GM18907 (cell line): Measurements from ENCODE around the gene NETO2.
"Not testable (repeated sequence)": the region's sequence is repeated elsewhere in the genome, so short reads cannot be mapped to it uniquely, and the experiment has no call there.

ENCODE experiments used
- ATAC-seq: cut with Tn5 transposase; IDR thresholded peaks from one replicate; pipeline ENCODE4 v1.9.1; 2021; ENCODE audit warnings: mild to moderate bottlenecking, moderate library complexity; ENCODE audit not compliant: unreplicated experiment

NETO2 gene

DNA sequence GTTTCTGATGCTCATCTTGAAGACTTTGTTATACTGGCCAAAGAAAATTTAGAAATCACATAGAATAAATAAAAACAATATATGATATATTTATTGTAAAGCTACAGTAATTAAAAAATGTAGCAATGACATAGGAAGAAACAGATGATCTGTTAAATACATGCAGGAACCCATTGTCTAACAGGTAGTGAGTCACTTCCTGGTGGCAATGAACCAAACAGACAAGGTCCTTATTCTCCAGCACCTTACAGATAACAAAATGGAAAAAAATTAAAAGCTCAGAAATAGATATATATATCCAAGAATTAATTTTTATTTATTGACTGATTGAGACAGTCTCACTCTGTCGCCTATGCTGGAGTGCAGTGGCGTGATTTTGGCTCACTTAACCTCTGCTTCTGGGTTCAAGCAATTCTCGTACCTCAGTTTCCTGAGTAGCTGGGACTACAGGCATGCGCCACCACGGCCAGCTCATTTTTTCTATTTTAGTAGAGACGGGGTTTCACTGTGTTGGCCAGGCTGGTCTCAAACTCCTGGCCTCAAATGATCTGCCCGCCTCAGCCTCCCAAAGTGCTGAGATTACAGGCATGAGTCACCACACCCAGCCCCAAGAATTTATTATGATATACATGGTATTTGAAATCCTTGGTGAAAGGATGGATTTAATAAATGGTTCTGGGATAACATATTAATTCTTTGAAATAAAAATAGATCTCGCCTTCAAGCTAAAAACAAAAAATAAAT lies 7.5 kb downstream of the NETO2 start:
- no peak for ATAC-seq

DNA sequence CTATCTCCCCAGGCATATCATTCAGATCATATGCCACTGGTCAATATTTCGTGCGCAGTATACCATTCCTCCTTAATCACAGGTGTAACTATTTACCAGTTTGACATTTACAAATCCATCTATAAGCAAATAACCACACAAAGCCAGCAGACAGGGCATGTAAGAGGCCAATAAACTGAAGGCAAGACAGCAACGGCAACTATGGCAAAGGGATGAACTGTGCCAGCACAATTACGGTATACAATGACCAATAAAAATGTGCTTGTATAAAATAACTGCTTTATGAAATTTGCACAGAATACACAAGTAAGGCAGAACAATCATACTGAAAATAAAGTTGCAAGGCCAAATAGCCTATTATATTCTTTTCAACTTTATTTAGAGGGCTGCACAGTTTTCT lies 9.2 kb downstream of the NETO2 start:
- no peak for ATAC-seq

DNA sequence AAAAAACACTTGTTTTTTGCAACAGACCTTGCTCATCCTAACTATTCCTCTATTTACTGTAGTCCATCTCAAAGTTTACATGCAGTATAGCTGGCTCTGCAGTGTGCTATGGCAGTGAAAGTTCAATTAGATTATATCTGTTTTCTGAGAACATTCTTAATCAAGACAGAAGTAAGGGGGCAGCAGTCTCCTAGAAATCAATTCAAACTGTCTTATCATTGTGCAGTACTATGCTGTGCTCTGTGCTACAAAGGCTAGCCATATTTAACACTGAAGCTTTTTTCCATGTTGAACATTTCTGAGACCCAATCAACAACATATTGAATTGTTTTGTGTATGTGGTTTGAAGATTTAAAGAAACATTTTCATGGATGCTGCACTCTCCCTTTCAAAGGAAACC lies 11.4 kb downstream of the NETO2 start:
- no peak for ATAC-seq

DNA sequence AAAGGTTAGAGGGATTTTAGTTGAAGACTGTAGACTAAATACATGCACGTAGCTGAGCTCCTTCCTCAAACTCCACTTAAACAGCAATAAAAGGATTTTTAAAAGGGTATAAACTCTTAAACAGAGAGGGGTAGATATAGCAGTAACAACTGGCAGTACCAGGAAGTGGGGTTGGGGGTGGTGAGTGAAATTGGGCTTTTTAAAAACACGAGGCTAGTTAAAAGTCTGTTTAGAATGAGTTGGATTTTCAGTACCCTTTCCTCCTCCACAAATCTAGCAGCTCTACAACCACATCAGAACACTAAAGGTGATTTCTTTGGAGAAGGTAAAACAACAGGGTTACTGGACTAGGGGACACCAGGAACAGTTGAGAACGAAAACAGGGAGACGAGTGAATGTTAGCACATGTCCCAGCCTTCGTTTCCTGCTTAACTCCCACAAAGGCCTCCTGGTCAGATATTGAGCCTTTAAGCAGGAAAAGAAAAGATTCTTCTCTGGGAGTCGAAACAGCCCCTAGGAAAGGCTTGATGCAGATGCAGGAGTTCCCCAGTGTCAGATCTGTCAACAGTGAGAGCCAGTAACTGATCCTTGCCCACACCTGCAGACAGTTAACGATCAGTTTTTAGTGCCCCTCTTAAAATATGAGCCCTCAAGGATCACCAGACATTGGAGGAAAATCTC lies 13.8 kb downstream of the NETO2 start:
- ATAC-seq = no peak

DNA sequence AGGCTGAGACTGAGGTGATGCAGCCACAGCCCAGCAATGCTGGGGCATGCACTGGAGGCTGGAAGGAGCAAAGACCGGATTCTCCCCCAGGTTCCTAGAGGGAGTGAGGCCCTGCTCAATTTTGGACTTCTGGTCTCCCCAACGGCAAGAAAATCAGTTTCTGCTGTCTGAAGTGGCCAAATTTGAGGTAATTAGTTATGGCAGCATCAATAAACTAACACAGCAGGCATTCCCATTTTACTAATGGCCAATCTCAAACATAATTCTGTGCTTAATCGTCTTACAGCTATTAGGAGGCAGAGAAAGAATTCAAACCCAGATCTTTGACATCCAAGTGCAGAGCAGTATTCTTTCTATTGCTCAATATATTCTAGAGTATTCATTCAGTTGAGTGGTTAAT lies 16.2 kb downstream of the NETO2 start:
- no peak for ATAC-seq

DNA sequence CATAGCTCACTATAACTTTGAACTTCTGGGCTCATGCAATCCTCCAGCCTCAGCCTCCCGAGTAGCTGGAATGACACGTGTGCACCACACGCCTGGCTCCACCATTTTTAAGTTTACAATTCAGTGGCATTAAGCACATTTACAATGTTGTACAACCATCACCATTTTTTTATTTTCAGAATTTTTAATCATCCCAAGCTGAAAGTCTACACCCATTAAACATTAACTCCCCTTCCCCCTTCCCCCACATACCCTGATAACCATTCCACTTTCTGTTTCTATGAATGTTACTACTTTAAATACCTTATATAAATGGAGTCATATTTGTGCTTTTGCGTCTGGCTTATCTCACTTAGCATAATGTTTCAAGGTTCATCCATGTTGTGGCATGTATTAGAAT lies 18.0 kb downstream of the NETO2 start:
- ATAC-seq = no peak

DNA sequence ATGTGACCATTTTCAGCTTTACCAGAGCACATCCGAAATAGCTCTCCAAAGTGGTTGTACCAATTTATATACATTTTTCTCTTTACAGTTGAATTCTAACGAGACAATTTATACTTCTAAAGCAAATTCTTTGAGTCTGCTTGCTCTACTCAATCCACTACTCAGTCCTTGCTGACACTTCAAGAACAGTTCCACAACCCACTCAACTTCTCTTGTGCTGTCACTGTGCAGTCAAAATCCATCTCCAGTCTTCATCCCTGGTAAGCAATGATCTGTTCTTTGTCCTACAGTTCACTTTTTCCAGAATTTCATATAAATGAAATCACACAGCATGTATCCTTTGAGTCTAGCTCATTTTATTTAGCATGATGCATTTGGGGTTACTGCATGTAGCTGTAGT lies 30.6 kb downstream of the NETO2 start:
- no peak for ATAC-seq

DNA sequence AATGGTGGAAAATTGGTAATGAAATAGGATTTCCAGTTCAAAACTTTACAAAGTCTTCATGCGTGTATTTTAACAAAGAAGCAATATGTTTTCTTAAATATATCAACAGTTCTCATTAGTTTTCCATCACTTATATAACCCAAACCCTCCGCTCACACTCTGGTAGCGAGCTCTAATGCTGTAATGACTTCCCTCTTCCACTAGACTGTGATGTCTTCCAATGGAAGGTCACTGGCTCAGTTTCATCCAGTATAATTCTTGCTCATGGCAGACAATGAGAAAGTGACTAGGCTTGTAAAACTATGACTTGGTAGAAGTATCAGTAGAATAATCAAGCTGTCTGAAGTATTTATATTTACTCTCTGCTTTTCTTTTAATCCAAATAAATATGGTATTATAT lies 32.8 kb downstream of the NETO2 start:
- ATAC-seq = no peak

DNA sequence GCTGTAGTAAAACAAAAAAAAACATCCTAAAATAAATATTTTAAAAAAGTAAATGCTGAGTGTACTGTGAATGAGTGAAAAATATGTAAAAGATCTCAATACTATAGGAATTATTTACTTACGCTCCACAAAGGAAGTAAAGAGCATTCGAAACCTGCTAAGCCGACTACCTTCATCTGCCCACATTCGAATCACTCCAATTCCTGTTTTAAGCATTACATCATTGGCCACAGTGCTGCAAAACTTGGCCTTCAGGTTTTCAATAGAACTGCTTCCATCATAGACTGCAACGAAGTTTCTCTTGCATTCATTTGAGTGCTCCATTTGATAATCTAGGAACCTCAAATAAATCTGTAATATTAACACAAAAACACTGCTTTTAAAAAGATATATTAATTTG lies 34.4 kb downstream of the NETO2 start:
- ATAC-seq = no peak

DNA sequence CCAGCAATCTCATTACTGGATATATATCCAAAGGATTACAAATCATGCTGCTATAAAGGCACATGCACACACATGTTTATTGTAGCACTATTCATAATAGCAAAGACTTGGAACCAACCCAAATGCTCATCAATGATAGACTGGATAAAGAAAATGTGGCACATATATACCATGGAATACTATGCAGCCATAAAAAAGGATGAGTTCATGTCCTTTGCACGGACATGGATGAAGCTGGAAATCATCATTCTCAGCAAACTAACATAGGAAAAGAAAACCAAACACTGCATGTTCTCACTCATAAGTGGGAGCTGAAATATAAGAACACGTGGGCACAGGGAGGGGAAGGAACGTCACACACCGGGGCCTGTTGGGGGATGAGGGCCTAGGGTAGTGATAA lies 40.8 kb downstream of the NETO2 start:
- not testable (repeated sequence) for ATAC-seq

DNA sequence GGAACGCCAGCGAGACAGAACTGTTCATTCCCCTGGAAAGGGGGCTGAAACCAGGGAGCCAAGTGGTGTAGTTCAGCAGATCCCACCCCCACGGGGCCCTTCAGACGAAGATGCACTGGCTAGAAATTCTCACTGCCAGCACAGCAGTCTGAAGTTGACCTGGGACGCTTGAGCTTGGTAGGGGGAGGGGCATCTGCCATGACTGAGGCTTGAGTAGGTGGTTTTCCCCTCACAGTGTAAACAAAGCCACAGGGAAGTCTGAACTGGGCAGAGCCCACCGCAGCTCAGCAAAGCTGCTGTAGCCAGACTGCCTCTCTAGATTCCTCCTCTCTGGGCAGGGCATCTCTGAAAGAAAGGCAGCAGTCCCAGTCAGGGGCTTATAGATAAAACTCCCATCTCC lies 46.6 kb downstream of the NETO2 start:
- not testable (repeated sequence) for ATAC-seq

DNA sequence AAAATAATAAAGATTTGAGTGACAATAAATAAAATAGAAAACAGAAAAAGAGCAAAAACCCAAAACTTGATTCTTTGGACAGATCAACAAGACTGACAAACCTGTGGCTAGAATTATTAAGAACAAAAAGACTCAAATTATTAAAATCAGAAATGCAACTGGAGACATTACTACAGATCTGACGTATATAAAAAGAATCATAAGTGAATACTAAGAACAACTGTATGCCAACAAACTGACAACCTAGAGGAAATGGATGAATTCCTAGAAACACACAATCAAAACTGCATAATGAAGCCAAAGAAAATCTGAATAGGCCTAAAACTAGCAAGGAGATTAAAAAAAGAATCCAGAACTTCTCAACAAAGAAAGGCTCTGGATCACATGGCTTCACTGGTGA lies 47.4 kb downstream of the NETO2 start:
- ATAC-seq = no peak

DNA sequence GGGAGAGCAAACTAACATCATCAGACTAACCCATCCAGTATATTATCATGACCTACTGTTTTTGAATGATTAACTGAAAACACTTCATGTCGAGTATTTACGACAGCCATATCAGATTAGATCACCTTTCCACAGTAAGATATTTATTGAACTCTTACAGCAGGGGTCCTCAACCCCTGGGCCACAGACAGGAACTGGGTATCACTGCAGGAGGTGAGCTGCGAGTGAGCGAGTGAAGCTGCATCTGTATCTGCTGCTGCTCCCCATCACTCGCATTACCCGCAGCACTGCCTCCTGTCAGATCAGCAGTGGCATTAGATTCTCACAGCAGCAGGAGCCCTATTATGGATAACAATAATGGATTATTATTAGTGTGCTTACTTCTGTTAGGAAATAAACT lies 59.5 kb downstream of the NETO2 start:
- no peak for ATAC-seq

DNA sequence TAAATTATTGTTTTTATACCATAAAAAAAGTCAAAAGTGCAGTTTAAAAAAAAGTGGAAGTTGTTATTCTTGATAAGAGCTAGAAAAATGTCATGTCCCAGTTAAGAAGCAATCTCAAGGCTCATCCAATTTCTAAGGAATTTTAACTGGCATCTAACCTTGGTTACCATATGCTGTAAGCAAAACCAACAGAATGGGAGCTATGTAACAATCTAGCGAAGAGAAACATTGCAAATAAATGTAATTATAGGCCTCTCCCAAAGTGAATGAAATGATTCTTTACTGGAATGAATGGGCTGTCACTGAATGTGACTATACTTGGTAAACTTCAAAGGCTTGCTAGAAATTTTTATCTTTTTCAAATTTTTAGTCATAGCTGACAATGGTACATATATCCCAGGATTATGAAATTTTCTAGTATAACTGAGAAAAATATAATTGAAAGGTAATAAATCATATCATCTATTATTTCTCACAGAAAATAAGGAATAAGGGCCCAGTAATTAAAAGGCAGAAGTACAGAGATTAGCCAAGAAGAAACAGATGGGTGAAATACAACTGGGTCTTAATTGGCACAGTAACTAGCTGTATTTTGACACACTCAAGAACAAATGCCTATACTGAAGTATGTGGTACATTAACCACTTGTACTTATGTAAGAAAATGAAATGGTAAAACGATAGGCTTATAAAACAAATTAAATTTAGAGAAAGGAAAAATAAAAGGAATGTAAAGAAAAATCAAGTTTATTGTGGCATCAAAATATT lies 61.5 kb downstream of the NETO2 start:
- ATAC-seq = no peak

DNA sequence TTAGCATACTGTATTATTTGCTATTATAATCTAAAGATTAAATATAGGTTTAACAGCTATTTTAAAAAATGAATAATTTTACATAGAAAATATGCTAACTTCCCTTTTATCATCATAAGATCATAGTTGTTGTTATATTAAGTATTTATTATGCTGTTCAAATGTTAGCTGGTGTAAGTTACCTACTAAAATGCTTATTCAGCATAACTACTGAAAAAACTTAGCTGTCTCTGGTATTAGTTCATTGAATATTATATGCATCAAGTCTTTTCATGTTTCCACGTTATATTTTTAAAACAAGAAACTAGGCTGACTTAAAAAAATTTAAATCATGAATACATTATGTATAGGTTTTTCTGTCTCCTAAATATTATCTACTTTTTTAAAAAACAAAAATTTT lies 62.6 kb downstream of the NETO2 start:
- ATAC-seq = no peak

DNA sequence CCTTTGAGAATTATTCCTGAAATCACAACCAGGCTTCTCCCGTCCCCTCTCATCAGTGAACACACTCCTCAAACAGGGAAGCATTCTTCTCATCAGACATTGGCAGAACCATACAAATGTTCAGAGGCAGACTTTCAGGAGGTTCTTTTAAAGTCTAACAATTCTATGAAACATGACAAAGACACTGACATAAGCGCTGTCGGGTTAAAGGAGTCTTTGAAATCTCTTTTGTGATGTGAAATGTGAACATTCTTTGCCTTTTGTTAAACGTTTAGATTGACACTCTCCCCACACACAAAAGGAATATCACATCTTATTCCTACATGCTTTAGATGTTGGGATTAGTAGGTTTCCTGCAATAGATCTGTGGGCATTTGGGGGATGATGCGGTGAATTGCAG lies 63.9 kb downstream of the NETO2 start:
- no peak for ATAC-seq

DNA sequence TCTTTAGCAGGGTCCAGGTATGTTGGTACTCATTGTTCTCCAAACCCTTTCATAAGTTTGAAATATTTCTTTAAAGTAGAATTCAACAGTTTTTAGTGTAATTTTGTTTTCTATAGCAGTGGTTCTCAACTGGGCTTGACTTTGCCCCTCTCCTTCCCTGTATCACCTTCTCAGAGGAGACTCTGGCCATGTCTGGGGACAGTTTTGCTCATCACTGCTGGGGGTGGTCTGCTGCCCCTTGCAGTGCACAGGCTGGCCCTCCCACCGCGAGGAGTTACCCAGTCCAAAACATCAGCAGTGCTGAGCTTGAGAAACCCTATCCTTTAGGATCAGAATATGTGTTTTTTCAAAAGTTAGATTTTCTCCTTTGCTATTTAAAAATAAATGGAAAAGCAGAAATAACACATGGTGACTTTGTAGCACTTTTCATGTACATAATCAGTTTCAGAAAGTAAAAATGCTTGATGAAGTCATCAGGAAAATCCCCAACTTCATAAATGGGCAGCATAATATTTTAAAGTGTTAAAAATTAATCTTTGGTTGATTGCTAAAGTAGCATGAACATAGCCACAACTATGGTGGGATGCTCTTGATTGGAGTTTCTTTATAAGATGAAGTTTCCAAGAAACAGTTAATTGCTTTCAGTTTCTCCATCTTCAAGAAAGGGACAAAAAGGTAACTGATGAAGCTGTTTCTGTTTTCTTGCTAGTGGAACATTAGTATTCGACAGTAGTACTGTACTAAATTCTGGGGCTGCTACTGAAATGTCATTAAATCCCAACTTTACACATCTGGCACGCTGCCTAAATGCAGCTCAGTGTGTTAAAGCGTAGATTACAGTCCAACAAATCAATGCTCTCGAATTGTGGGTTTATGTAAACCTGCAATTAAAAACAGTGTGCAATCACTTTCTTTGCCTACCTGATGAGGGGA lies 70.3 kb downstream of the NETO2 start:
- peak; percentile 61 for ATAC-seq

DNA sequence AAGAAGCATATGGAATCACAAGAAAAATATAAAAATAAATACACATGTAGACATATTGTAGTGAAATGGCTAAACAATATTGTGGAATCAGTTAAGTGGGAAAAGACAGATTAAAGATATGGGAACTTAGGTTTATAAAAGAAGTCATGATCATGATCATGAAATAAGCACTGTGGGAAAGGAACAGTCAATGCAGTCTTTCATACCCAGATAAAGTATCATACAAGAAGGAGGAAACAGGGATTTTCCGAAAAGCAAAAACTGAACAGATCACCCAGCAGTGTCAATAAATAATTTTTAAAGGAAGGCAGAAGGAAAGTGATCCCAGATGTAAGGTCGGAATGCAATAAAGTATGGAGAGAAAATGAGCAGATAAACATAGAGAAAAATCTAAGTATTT lies 71.6 kb downstream of the NETO2 start:
- ATAC-seq = no peak

DNA sequence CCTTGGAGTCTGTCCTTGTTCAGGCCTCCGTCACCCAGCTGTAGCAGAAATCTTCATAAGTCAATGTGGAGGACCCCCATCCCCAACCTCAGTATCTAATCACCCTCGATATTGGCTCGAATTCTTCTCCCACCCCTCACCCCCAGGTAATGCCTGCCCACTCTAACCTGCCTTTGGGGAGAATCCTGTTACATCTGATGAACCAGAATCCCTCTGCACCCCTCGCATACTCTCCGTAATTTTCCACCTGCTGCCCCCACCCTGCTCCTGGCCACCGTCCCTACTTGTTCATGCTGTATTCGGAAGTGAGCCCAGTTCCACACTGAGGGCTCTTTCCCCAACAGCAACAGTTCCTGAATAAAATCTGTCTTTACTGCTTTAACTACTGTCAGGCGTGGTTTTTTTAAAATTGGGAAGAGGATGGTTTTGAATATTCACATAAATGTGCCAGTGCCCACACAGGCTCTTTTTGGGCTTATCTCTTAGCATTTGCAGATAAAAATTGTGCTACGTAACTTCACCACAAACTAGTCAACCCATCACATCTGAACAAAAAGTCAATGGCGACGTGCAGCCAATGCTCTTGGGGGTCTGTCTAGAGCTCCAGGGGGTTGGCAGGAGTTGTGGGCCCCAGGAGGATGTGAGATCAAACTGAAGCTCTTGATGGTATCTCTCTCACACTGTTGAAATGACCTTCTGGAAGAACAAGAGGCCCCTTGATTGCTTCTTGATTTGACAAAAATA lies 73.7 kb downstream of the NETO2 start:
- no peak for ATAC-seq

DNA sequence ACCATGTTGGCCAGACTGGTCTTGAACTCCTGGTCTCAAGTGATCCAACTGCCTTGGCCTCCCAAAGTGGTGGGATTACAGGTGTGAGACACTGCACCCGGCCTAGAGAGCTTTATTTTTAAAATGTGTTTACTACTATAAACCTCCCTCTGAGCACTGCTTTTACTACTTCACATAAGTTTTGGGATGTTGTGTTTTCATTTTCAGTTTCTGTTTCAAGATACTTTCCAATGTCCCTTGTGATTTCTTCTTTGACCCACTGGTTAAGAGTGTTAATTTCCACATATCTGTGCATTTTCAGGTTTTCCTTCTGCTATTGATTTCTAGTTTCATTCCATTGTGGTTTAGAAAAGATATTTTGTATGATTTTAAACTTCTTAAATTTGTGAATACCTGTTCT lies 74.4 kb downstream of the NETO2 start:
- ATAC-seq = peak; percentile 40
